BLaER1 treated with 17β-estradiol and CSF1 and Interleukin-3, amounts not matched to agents 10 nM and 100 nM (cell line): Measurements from ENCODE around the gene FSTL4.

Experiments
- H3K27ac ChIP-seq, 11 experiments: shearing (Covaris generic); formaldehyde crosslinking; 2 replicates each; pipeline ENCODE4 v1.8.1; 2022
- H3K27me3 ChIP-seq, 11 experiments: shearing (Covaris generic); formaldehyde crosslinking; 2 replicates each; pipeline ENCODE4 v1.8.1; 2022
- H3K36me3 ChIP-seq, 11 experiments: shearing (Covaris generic); formaldehyde crosslinking; 2 replicates each; pipeline ENCODE4 v1.8.1; 2022
- H3K4me1 ChIP-seq, 10 experiments: shearing (Covaris generic); formaldehyde crosslinking; 2 replicates each; pipeline ENCODE4 v1.8.1; 2022
- H3K4me2 ChIP-seq, 11 experiments: shearing (Covaris generic); formaldehyde crosslinking; 2 replicates each; pipeline ENCODE4 v1.8.1; 2022
- H3K4me3 ChIP-seq, 10 experiments: shearing (Covaris generic); formaldehyde crosslinking; 2 replicates each; pipeline ENCODE4 v1.8.1; 2022
- H3K9ac ChIP-seq, 11 experiments: shearing (Covaris generic); formaldehyde crosslinking; 2 replicates each; pipeline ENCODE4 v1.8.1; 2022
- H3K9me3 ChIP-seq, 11 experiments: shearing (Covaris generic); formaldehyde crosslinking; replicated peaks in 1 of 11; 2 replicates each; pipeline ENCODE4 v1.8.1; 2022
- H4K20me1 ChIP-seq, 11 experiments: shearing (Covaris generic); formaldehyde crosslinking; 2 replicates each; pipeline ENCODE4 v1.8.1; 2022
- Cebpa-rat ChIP-seq, 11 experiments: shearing (Covaris generic); IDR thresholded peaks; 2 replicates each; pipeline ENCODE4 v1.8.1; 2022

The FSTL4 gene

GRCh38 chr5:133316346-133317343 is 295.7 kb downstream of the FSTL4 start:
- Histone ChIP-seq H3K36me3 (no peaks in the 10 kb centered on the region), H4K20me1 (no peaks in the 10 kb centered on the region; a peak in 1 of 22 replicates), H3K4me2 (peak overlapping the region in 7 of 11 experiments; percentile 45 to 76 (median 69); a peak in 11 of 22 replicates), H3K4me3 (no peak overlapping the region), H3K9me3 (no peaks in the 10 kb centered on the region), H3K27ac (no peak overlapping the region), H3K9ac (no peak overlapping the region), H3K27me3 (no peaks in the 10 kb centered on the region), H3K4me1 (peaks cover 0 to 29% (median 20%) of the 10 kb centered on the region in 10 experiments; a peak in 15 of 20 replicates)
- TF ChIP-seq Cebpa-rat (IDR thresholded peaks at IDR 0.05), result no peak

- Histone ChIP-seq H3K4me2 (peak overlapping the region in 5 of 11 experiments; percentile 40 to 76 (median 68); a peak in 10 of 22 replicates), H3K9me3 (no peaks in the 10 kb centered on the region), H3K4me3 (no peak overlapping the region), H3K27ac (no peak overlapping the region), H3K27me3 (no peaks in the 10 kb centered on the region), H4K20me1 (no peaks in the 10 kb centered on the region; a peak in 1 of 22 replicates), H3K9ac (no peak overlapping the region), H3K4me1 (peaks cover 6 to 41% (median 32%) of the 10 kb centered on the region in 10 experiments), H3K36me3 (no peaks in the 10 kb centered on the region)
- TF ChIP-seq Cebpa-rat (IDR thresholded peaks at IDR 0.05), result no peak
These were observed 298.3 kb downstream of the FSTL4 start for GRCh38 chr5:133314086-133314485.

GRCh38 chr5:133311176-133311575 is 301.2 kb downstream of the FSTL4 start:
- H3K9me3 ChIP-seq, result no peaks in the 10 kb centered on the region
- TF ChIP-seq Cebpa-rat (IDR thresholded peaks at IDR 0.05), result no peak
- H3K27me3 ChIP-seq, result no peaks in the 10 kb centered on the region

GRCh38 chr5:133309984-133310621 is 302.2 kb downstream of the FSTL4 start:
- Histone ChIP-seq H3K4me1 (peaks cover 11 to 54% (median 33%) of the 10 kb centered on the region in 10 experiments), H3K27me3 (no peaks in the 10 kb centered on the region), H3K27ac (0 out of 22 replicates have a peak overlapping the region, but pooled peaks of 1 of the 11 experiments have one; percentile 54), H3K4me2 (peak overlapping the region in 7 of 11 experiments; percentile 58 to 76 (median 74); a peak in 12 of 22 replicates), H3K9ac (no peak overlapping the region), H3K9me3 (no peaks in the 10 kb centered on the region), H3K4me3 (no peak overlapping the region), H4K20me1 (no peaks in the 10 kb centered on the region; a peak in 1 of 22 replicates), H3K36me3 (no peaks in the 10 kb centered on the region)
- TF ChIP-seq Cebpa-rat (IDR thresholded peaks at IDR 0.05), result no peak

More at GRCh38 chr5:133311176-133311575, 301.2 kb downstream of the FSTL4 start:
- no peaks in the 10 kb centered on the region; a peak in 1 of 22 replicates for H4K20me1 ChIP-seq
- H3K4me2 ChIP-seq, result no peak overlapping the region
- H3K4me1 ChIP-seq, result peaks cover 11 to 65% (median 44%) of the 10 kb centered on the region in 10 experiments
- no peaks in the 10 kb centered on the region for H3K36me3 ChIP-seq
- H3K9ac ChIP-seq, result no peak overlapping the region
- no peak overlapping the region for H3K27ac ChIP-seq
- H3K4me3 ChIP-seq, result no peak overlapping the region

- H3K4me1 ChIP-seq, result peaks cover 11 to 46% (median 27%) of the 10 kb centered on the region in 10 experiments
- no peaks in the 10 kb centered on the region for H3K36me3 ChIP-seq
- TF ChIP-seq Cebpa-rat (IDR thresholded peaks at IDR 0.05), result no peak
- H4K20me1 ChIP-seq, result no peaks in the 10 kb centered on the region; a peak in 1 of 22 replicates
- no peaks in the 10 kb centered on the region for H3K9me3 ChIP-seq
- H3K4me3 ChIP-seq, result no peak overlapping the region
- peak overlapping the region in 5 of 11 experiments; percentile 25 to 54 (median 30); a peak in 7 of 22 replicates for H3K27ac ChIP-seq
- H3K9ac ChIP-seq, result peak overlapping the region in 1 of 11 experiments; percentile 14; a peak in 1 of 22 replicates
- H3K27me3 ChIP-seq, result no peaks in the 10 kb centered on the region
- peak overlapping the region; percentile 46 to 76 (median 69) for H3K4me2 ChIP-seq
These were observed 303.1 kb downstream of the FSTL4 start for GRCh38 chr5:133309166-133309795.

- H3K4me3 ChIP-seq, result no peak overlapping the region
- H3K9me3 ChIP-seq, result no peaks in the 10 kb centered on the region
- H3K4me2 ChIP-seq, result peak overlapping the region in 6 of 11 experiments; percentile 2 to 43 (median 12); a peak in 8 of 22 replicates
- peaks cover 11 to 40% (median 27%) of the 10 kb centered on the region in 10 experiments for H3K4me1 ChIP-seq
- H3K27ac ChIP-seq, result no peak overlapping the region
- H4K20me1 ChIP-seq, result peaks cover 0 to 2% (median 0%) of the 10 kb centered on the region in 11 experiments; a peak in 1 of 22 replicates
- TF ChIP-seq Cebpa-rat (IDR thresholded peaks at IDR 0.05), result no peak
- no peaks in the 10 kb centered on the region for H3K36me3 ChIP-seq
- H3K27me3 ChIP-seq, result no peaks in the 10 kb centered on the region
- H3K9ac ChIP-seq, result no peak overlapping the region
These were observed 305.1 kb downstream of the FSTL4 start for GRCh38 chr5:133307275-133307674.

- no peak overlapping the region for H3K4me3 ChIP-seq
- no peaks in the 10 kb centered on the region for H3K9me3 ChIP-seq
- no peak overlapping the region for H3K27ac ChIP-seq
- TF ChIP-seq Cebpa-rat (IDR thresholded peaks at IDR 0.05), result no peak
- peaks cover 11 to 41% (median 21%) of the 10 kb centered on the region in 10 experiments for H3K4me1 ChIP-seq
- no peaks in the 10 kb centered on the region for H3K36me3 ChIP-seq
- H4K20me1 ChIP-seq, result peaks cover 0 to 3% (median 0%) of the 10 kb centered on the region in 11 experiments; a peak in 1 of 22 replicates
- H3K9ac ChIP-seq, result no peak overlapping the region
- H3K4me2 ChIP-seq, result no peak overlapping the region; a peak in 1 of 22 replicates
- H3K27me3 ChIP-seq, result no peaks in the 10 kb centered on the region
These were observed 307.6 kb downstream of the FSTL4 start for GRCh38 chr5:133304707-133305216.

- Histone ChIP-seq H3K9ac (no peak overlapping the region), H3K4me3 (no peak overlapping the region), H3K27ac (no peak overlapping the region), H3K4me1 (peaks cover 5 to 35% (median 15%) of the 10 kb centered on the region in 10 experiments), H3K36me3 (no peaks in the 10 kb centered on the region), H4K20me1 (peaks cover 0 to 3% (median 0%) of the 10 kb centered on the region in 11 experiments; a peak in 1 of 22 replicates), H3K9me3 (no peaks in the 10 kb centered on the region), H3K4me2 (no peak overlapping the region), H3K27me3 (no peaks in the 10 kb centered on the region)
- TF ChIP-seq Cebpa-rat (IDR thresholded peaks at IDR 0.05), result no peak
These were observed 308.2 kb downstream of the FSTL4 start for GRCh38 chr5:133304178-133304577.
